ENCODE data around the gene GPRC5C.
A peak's percentile ranks its signal among the peaks of the same experiment; 100 is the strongest.

The GPRC5C gene

GRCh38 chr17:74455821-74456220 lies 23.9 kb downstream of the GPRC5C start:
- Histone ChIP-seq H3K27me3 (ENCODE audit: insufficient read depth, low read depth, severe bottlenecking) (peaks cover 10% of the 10 kb centered on the region), H3K4me3 (ENCODE audit: low read depth, low read length) (no peak overlapping the region), H3K36me3 (no peaks in the 10 kb centered on the region), H3K27ac (no peak overlapping the region), H3K9me3 (ENCODE audit: severe bottlenecking) (no peaks in the 10 kb centered on the region)
- DNase-seq, result no peak
- TF ChIP-seq CTCF (IDR thresholded peaks at IDR 0.05; ENCODE audit: low read depth, low read length), result no peak

- Histone ChIP-seq H3K27ac (peak overlapping the region; percentile 19; the same call in 1 of the 2 replicates), H3K27me3 (ENCODE audit: insufficient read depth, low read depth, severe bottlenecking) (peaks cover 10% of the 10 kb centered on the region), H3K36me3 (no peaks in the 10 kb centered on the region), H3K9me3 (ENCODE audit: severe bottlenecking) (no peaks in the 10 kb centered on the region), H3K4me3 (ENCODE audit: low read depth, low read length) (no peak overlapping the region)
- peak; percentile 91 for TF ChIP-seq CTCF (IDR thresholded peaks at IDR 0.05; ENCODE audit: low read depth, low read length)
- peak; percentile 86 for DNase-seq
These were observed 25.4 kb downstream of the GPRC5C start for GRCh38 chr17:74457146-74457819.

GRCh38 chr17:74457820-74458166 lies 25.9 kb downstream of the GPRC5C start:
- no peaks in the 10 kb centered on the region for H3K36me3 ChIP-seq
- no peak overlapping the region for H3K4me3 ChIP-seq (ENCODE audit: low read depth, low read length)
- H3K27me3 ChIP-seq (ENCODE audit: insufficient read depth, low read depth, severe bottlenecking), result peaks cover 10% of the 10 kb centered on the region
- H3K9me3 ChIP-seq (ENCODE audit: severe bottlenecking), result no peaks in the 10 kb centered on the region
- no peak overlapping the region for H3K27ac ChIP-seq
- DNase-seq, result no peak
- TF ChIP-seq CTCF (IDR thresholded peaks at IDR 0.05; ENCODE audit: low read depth, low read length), result no peak

- no peak for TF ChIP-seq CTCF (IDR thresholded peaks at IDR 0.05; ENCODE audit: low read depth, low read length)
- H3K4me3 ChIP-seq (ENCODE audit: low read depth, low read length), result no peak overlapping the region
- no peak overlapping the region for H3K27ac ChIP-seq
- H3K27me3 ChIP-seq (ENCODE audit: insufficient read depth, low read depth, severe bottlenecking), result peaks cover 10% of the 10 kb centered on the region
- DNase-seq, result no peak
- H3K9me3 ChIP-seq (ENCODE audit: severe bottlenecking), result no peaks in the 10 kb centered on the region
- H3K36me3 ChIP-seq, result no peaks in the 10 kb centered on the region
These were observed 26.9 kb downstream of the GPRC5C start for GRCh38 chr17:74458835-74459234.

GRCh38 chr17:74459622-74460021 lies 27.7 kb downstream of the GPRC5C start:
- H3K36me3 ChIP-seq, result no peaks in the 10 kb centered on the region
- H3K27me3 ChIP-seq (ENCODE audit: insufficient read depth, low read depth, severe bottlenecking), result peaks cover 10% of the 10 kb centered on the region
- no peaks in the 10 kb centered on the region for H3K9me3 ChIP-seq (ENCODE audit: severe bottlenecking)
- no peak overlapping the region for H3K27ac ChIP-seq
- no peak for DNase-seq
- TF ChIP-seq CTCF (IDR thresholded peaks at IDR 0.05; ENCODE audit: low read depth, low read length), result no peak
- H3K4me3 ChIP-seq (ENCODE audit: low read depth, low read length), result no peak overlapping the region

- DNase-seq, result no peak
- Histone ChIP-seq H3K36me3 (no peaks in the 10 kb centered on the region), H3K27me3 (ENCODE audit: insufficient read depth, low read depth, severe bottlenecking) (peaks cover 10% of the 10 kb centered on the region), H3K4me3 (ENCODE audit: low read depth, low read length) (no peak overlapping the region), H3K27ac (no peak overlapping the region), H3K9me3 (ENCODE audit: severe bottlenecking) (no peaks in the 10 kb centered on the region)
- TF ChIP-seq CTCF (IDR thresholded peaks at IDR 0.05; ENCODE audit: low read depth, low read length), result peak; percentile 19; the same call in 1 of the 2 replicates
These were observed 28.4 kb downstream of the GPRC5C start for GRCh38 chr17:74460241-74460640.

All from WERI-Rb-1 (cell line).